ENCODE measurements around the gene ZNF281.

- TF ChIP-seq NR1H2 (CRISPR knock-in tag; IDR thresholded peaks at IDR 0.05) = no peak
- no peak for TF ChIP-seq CTCF (IDR thresholded peaks at IDR 0.05)
- TF ChIP-seq ERG (CRISPR knock-in tag; IDR thresholded peaks at IDR 0.05) = no peak
- no peak for TF ChIP-seq ZNF423 (CRISPR knock-in tag; IDR thresholded peaks at IDR 0.05)
- TF ChIP-seq FOXJ3 (CRISPR knock-in tag; IDR thresholded peaks at IDR 0.05; ENCODE audit: borderline replicate concordance) = no peak
- TF ChIP-seq, protein P1, sequence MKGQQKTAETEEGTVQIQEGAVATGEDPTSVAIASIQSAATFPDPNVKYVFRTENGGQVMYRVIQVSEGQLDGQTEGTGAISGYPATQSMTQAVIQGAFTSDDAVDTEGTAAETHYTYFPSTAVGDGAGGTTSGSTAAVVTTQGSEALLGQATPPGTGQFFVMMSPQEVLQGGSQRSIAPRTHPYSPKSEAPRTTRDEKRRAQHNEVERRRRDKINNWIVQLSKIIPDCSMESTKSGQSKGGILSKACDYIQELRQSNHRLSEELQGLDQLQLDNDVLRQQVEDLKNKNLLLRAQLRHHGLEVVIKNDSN (CRISPR knock-in tag; IDR thresholded peaks at IDR 0.05) = no peak
- no peak for TF ChIP-seq ZNF317 (CRISPR knock-in tag; IDR thresholded peaks at IDR 0.05; ENCODE audit: borderline replicate concordance, low read depth)
- TF ChIP-seq, protein P2, sequence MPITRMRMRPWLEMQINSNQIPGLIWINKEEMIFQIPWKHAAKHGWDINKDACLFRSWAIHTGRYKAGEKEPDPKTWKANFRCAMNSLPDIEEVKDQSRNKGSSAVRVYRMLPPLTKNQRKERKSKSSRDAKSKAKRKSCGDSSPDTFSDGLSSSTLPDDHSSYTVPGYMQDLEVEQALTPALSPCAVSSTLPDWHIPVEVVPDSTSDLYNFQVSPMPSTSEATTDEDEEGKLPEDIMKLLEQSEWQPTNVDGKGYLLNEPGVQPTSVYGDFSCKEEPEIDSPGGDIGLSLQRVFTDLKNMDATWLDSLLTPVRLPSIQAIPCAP (CRISPR knock-in tag; IDR thresholded peaks at IDR 0.05) = no peak
These were observed 31.7 kb downstream of the ZNF281 start for GRCh38 chr1:200378096-200378495.
